ENCODE results near the gene CD163L1.

DNA sequence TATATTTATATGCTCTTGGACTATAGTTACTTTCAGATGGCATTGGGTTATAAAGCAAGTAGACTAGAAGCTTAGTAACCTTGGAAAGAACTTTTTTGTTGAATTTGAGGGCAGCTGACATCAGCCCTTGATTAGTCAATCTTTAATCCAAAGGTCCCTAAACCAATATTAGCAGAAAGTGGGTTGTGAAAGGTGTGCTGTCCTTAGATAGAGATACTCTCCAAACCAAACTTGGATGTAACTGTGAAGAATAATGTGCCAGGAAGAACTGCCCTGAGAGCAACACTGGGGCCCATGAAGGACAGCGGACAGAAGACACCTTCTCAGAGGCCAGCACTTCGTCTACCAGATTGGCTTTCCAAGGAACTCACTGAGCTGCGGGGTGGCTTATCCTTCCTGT lies 49.1 kb upstream of the CD163L1 start:
- TF ChIP-seq, protein P1, sequence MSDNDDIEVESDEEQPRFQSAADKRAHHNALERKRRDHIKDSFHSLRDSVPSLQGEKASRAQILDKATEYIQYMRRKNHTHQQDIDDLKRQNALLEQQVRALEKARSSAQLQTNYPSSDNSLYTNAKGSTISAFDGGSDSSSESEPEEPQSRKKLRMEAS (IDR thresholded peaks at IDR 0.05) = no peak
- TF ChIP-seq TAF1 (IDR thresholded peaks at IDR 0.05; ENCODE audit: low read depth) = no peak
- no peak for TF ChIP-seq EGR1 (IDR thresholded peaks at IDR 0.05)
- no peak for TF ChIP-seq EP300 (IDR thresholded peaks at IDR 0.05; ENCODE audit: borderline replicate concordance)
- TF ChIP-seq, protein P2, sequence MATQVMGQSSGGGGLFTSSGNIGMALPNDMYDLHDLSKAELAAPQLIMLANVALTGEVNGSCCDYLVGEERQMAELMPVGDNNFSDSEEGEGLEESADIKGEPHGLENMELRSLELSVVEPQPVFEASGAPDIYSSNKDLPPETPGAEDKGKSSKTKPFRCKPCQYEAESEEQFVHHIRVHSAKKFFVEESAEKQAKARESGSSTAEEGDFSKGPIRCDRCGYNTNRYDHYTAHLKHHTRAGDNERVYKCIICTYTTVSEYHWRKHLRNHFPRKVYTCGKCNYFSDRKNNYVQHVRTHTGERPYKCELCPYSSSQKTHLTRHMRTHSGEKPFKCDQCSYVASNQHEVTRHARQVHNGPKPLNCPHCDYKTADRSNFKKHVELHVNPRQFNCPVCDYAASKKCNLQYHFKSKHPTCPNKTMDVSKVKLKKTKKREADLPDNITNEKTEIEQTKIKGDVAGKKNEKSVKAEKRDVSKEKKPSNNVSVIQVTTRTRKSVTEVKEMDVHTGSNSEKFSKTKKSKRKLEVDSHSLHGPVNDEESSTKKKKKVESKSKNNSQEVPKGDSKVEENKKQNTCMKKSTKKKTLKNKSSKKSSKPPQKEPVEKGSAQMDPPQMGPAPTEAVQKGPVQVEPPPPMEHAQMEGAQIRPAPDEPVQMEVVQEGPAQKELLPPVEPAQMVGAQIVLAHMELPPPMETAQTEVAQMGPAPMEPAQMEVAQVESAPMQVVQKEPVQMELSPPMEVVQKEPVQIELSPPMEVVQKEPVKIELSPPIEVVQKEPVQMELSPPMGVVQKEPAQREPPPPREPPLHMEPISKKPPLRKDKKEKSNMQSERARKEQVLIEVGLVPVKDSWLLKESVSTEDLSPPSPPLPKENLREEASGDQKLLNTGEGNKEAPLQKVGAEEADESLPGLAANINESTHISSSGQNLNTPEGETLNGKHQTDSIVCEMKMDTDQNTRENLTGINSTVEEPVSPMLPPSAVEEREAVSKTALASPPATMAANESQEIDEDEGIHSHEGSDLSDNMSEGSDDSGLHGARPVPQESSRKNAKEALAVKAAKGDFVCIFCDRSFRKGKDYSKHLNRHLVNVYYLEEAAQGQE (IDR thresholded peaks at IDR 0.05; ENCODE audit: low read depth) = no peak
- TF ChIP-seq CREB1 (IDR thresholded peaks at IDR 0.05; ENCODE audit: low read depth) = no peak
- TF ChIP-seq YY1 (IDR thresholded peaks at IDR 0.05; ENCODE audit: low read depth) = no peak
- TF ChIP-seq TEAD4 (IDR thresholded peaks at IDR 0.05) = no peak
- no peak for TF ChIP-seq NFIC (IDR thresholded peaks at IDR 0.05)
- no peak for TF ChIP-seq FOXM1 (IDR thresholded peaks at IDR 0.05; ENCODE audit: borderline replicate concordance, low read depth)
- TF ChIP-seq CEBPB (IDR thresholded peaks at IDR 0.05) = no peak
